Thyroid gland (tissue), 4 donors: Measurements from ENCODE around the gene TERT. TPM values are rescaled to one million over a fixed set of nuclear protein-coding genes. Genes with fewer than 3 reads are reported as not detected.
"Not testable (repeated sequence)": the region's sequence is repeated elsewhere in the genome, so short reads cannot be mapped to it uniquely, and the experiment has no call there.

Experiments
- DNase-seq, 2 donors: peaks; one replicate each; pipeline ENCODE4 v3.0.0-alpha.2; 2019
- H3K27ac ChIP-seq, 3 donors: fragments of 200-600 bp; sonication (generic); 1 replicate in 2 of 3; 2 replicates in 1 of 3; pipeline ENCODE4 v1.5.1; 2016 to 2019; ENCODE audit warnings: mild to moderate bottlenecking in 1 of 3, moderate library complexity in 1 of 3
- H3K27me3 ChIP-seq: fragments of 200-600 bp; sonication (generic); one replicate; pipeline ENCODE4 v1.5.1; 2019
- H3K36me3 ChIP-seq, 2 donors: fragments of 200-600 bp; sonication (generic); one replicate each; pipeline ENCODE4 v1.5.1; 2016 to 2019
- H3K4me1 ChIP-seq, 2 donors: fragments of 200-600 bp; sonication (generic); one replicate each; pipeline ENCODE4 v1.5.1; 2017 to 2019
- H3K4me3 ChIP-seq, 3 donors: fragments of 200-600 bp; sonication (generic); replicated peaks in 1 of 3; 1 replicate in 2 of 3; 2 replicates in 1 of 3; pipeline ENCODE4 v1.5.1; 2016; ENCODE audit warnings: mild to moderate bottlenecking in 1 of 3
- H3K9me3 ChIP-seq: fragments of 200-600 bp; sonication (generic); one replicate; pipeline ENCODE4 v1.5.1; 2017
- POLR2A ChIP-seq, 2 donors: fragments of 450-650 bp; IDR thresholded peaks; one replicate each; pipeline ENCODE4 v1.6.1; 2017; ENCODE audit warnings: antibody characterized with exemption in 2 of 2, mild to moderate bottlenecking in 2 of 2, moderate library complexity in 1 of 2
- WGBS, 2 donors: methylation state at CpG; one replicate each; pipeline ENCODE4 v1.1.5; 2017; 5-methylcytosine and 5-hydroxymethylcytosine counted together
- intact Hi-C: fragments of 100-400 bp; cut with DNase I; formaldehyde crosslinking; loops from one replicate; pipeline ENCODE4 v1.15.1; 2023
- total RNA-seq, 4 donors: library from RNA; depleted of rRNA; stranded (reverse); fragments of >200 nt; gene quantifications; one replicate each; pipeline ENCODE4 v1.2.3, GENCODE V29; 2016
- TF ChIP-seq, protein P1 (sequence below), 6 experiments: fragments of 200-600 bp in 3 of 6; fragments of 450-650 bp in 3 of 6; sonication (generic) in 3 of 6; IDR thresholded peaks; one replicate each; pipeline ENCODE4 v1.5.1; 2016 to 2019; ENCODE audit warnings: antibody characterized with exemption in 6 of 6, mild to moderate bottlenecking in 2 of 6, inconsistent platforms in 1 of 6, moderate library complexity in 1 of 6

The TERT gene
- total RNA-seq, 4 donors from 2014 or later: not detected

DNA sequence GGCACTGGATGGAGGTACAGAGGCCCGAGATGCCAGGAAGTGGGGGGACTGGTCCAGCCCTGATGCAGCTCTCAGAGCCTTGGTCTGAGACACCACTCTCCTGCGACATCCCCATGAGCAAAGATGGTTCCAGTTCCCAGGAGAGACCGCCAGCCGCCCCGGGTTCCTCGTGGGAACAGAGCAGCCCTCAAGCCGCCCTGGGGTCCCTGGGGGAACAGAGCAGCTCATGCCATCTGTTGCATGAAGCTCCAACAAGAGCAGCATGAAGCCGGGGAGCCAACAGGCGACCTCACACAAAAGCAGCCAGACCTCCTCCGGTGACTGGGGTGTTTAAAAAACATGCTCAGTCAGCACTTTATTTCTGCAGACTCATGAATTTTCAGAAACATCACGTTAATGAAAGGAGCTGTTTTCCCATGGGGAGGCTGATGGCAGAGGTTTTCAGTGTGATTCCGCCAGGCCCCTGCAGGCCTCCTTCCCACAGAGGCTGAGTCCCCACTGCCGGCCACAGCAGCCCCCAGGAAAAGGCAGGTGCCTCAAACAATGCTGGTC lies 63.4 kb downstream of the TERT start:
- Histone ChIP-seq H3K36me3 (no peaks in the 10 kb centered on the region), H3K4me3 (no peak overlapping the region), H3K9me3 (no peaks in the 10 kb centered on the region), H3K27ac (no peak overlapping the region), H3K4me1 (no peaks in the 10 kb centered on the region), H3K27me3 (no peaks in the 10 kb centered on the region)
- WGBS, 2 donors: 56 to 63% methylated on average over 10 to 11 of the region's 13 CpGs
- no peak for DNase-seq
- intact Hi-C loops: no loop called here
- TF ChIP-seq, protein P1, sequence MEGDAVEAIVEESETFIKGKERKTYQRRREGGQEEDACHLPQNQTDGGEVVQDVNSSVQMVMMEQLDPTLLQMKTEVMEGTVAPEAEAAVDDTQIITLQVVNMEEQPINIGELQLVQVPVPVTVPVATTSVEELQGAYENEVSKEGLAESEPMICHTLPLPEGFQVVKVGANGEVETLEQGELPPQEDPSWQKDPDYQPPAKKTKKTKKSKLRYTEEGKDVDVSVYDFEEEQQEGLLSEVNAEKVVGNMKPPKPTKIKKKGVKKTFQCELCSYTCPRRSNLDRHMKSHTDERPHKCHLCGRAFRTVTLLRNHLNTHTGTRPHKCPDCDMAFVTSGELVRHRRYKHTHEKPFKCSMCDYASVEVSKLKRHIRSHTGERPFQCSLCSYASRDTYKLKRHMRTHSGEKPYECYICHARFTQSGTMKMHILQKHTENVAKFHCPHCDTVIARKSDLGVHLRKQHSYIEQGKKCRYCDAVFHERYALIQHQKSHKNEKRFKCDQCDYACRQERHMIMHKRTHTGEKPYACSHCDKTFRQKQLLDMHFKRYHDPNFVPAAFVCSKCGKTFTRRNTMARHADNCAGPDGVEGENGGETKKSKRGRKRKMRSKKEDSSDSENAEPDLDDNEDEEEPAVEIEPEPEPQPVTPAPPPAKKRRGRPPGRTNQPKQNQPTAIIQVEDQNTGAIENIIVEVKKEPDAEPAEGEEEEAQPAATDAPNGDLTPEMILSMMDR (IDR thresholded peaks at IDR 0.05): no peak

DNA sequence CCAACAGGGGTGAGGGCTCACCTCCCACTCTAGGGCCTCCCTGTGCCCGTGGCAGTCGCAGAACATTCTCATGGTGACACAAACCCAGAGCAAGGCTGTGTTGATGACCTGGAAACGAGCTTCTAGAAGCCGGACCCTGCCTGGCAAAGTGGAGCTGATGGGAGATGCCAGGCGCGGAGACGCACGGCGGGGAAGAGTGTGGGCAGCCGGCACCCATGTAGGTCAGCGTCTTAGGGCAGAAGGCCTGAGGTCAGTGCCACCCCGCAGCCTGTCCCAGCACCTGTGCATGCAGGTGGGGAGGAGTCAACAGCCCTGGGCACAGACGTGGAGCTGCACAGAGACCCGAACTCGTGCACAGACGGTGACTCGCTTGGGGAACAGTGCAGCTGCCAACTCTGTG lies 64.3 kb downstream of the TERT start:
- intact Hi-C loops: no loop called here
- Histone ChIP-seq H3K9me3 (no peaks in the 10 kb centered on the region), H3K4me3 (no peak overlapping the region), H3K36me3 (no peaks in the 10 kb centered on the region), H3K4me1 (no peaks in the 10 kb centered on the region), H3K27ac (no peak overlapping the region), H3K27me3 (no peaks in the 10 kb centered on the region)
- 72 to 81% methylated on average over 14 to 17 of the region's 17 CpGs for WGBS, 2 donors
- DNase-seq: no peak
- TF ChIP-seq POLR2A (IDR thresholded peaks at IDR 0.05): no peak
- TF ChIP-seq, protein P1 (IDR thresholded peaks at IDR 0.05): no peak

DNA sequence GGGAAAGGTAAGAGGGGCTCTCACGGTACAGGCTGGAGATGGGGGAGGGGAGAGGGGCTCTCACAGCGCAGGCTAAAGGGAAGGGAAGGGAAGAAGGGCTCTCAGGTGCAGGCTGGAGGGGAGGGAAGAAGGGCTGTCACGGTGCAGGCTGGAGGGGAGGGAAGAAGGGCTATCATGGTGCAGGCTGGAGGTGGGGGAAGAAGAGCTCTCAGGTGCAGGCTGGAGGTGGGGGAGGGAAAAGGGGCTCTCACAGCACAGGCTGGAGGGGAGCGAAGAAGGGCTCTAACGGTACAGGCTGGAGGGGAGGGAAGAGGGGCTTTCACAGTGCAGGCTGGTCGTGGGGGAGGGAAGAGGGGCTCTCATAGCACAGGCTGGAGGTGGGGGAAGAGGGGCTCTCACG lies 65.0 kb downstream of the TERT start:
- no peaks in the 10 kb centered on the region for H3K27me3 ChIP-seq

DNA sequence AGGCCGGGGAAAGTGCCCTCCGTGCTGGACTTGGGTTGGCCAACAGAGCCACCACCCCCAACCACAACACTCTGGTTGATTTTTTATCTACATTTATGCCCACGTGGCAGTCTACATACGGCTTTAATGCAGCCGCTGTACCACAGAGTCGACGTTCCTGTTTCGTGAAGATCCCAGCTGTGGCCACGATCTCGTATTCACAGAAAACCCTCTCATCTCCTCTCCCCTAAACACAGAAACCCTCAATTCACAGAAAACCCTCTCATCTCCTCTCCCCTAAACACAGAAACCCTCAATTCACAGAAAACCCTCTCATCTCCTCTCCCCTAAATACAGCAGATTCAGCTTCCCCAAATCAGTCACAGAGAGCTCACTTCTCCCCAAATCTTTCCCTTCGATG lies 65.8 kb downstream of the TERT start:
- WGBS, 2 donors: 85 to 86% methylated on average over 11 of the region's 11 CpGs
- H3K9me3 ChIP-seq, H3K36me3 ChIP-seq, H3K27me3 ChIP-seq, intact Hi-C loops, DNase-seq, H3K4me3 ChIP-seq, H3K27ac ChIP-seq, H3K4me1 ChIP-seq: not testable (repeated sequence)

More for the DNA sequence above, 65.0 kb downstream of the TERT start:
- Histone ChIP-seq H3K27ac (no peak overlapping the region), H3K4me1 (no peaks in the 10 kb centered on the region), H3K9me3 (no peaks in the 10 kb centered on the region), H3K4me3 (no peak overlapping the region), H3K36me3 (no peaks in the 10 kb centered on the region)
- no peak for TF ChIP-seq POLR2A (IDR thresholded peaks at IDR 0.05)
- TF ChIP-seq, protein P1 (IDR thresholded peaks at IDR 0.05): no peak
- DNase-seq: no peak
- WGBS, 2 donors: 15 to 22% methylated on average over 6 to 7 of the region's 7 CpGs
- intact Hi-C loops: no loop called here

DNA sequence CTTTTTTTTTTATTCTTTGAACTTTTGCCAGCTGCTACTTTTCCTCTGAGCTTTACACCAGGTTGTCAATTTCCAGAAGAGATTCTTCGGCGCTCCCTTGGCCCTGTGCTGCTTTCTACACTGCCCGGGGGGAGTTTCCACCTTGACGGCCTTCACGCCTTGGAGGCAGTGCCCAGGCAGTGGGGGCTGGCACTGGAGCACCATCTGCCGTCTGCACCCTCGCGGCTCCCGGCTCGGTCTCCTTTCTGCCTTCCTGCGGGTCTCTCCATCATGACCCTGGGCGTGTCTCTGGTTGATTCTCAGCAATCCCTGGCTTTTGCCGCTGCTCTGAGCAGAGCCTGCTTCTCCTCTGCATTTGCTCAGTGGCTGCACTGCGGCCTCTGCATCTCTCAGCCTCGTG lies 66.7 kb downstream of the TERT start:
- Histone ChIP-seq H3K4me1 (no peaks in the 10 kb centered on the region), H3K27me3 (no peaks in the 10 kb centered on the region), H3K4me3 (no peak overlapping the region), H3K36me3 (no peaks in the 10 kb centered on the region), H3K27ac (no peak overlapping the region), H3K9me3 (no peaks in the 10 kb centered on the region)
- DNase-seq: no peak
- TF ChIP-seq POLR2A (IDR thresholded peaks at IDR 0.05): no peak
- TF ChIP-seq, protein P1 (IDR thresholded peaks at IDR 0.05): no peak
- WGBS, 2 donors: 60 to 77% methylated on average over 15 of the region's 15 CpGs
- intact Hi-C loops: no loop called here

DNA sequence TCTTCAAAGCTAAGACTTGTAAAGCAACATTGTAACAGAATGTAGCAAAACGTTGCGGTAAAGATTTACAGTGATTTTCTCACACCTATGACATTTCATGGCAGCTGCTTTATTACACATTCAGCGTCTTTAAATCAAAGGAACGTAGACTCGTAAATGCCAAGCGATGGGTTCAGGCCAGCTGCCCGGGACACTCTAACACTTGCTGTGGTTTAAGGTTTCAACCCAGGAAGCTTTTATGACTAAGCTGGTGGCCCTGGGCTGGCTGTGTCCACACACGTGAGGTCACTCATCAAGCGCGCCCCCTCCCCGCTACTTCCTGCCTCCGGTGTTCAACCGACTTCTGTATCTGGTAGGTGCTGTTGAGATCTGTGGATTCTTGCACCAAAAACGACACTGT lies 67.2 kb downstream of the TERT start:
- TF ChIP-seq, protein P1 (IDR thresholded peaks at IDR 0.05): no peak
- TF ChIP-seq POLR2A (IDR thresholded peaks at IDR 0.05): no peak
- Histone ChIP-seq H3K9me3 (no peaks in the 10 kb centered on the region), H3K27ac (no peak overlapping the region), H3K4me3 (no peak overlapping the region), H3K36me3 (no peaks in the 10 kb centered on the region), H3K27me3 (no peaks in the 10 kb centered on the region), H3K4me1 (no peaks in the 10 kb centered on the region)
- WGBS, 2 donors: 46 to 64% methylated on average over 14 of the region's 14 CpGs
- intact Hi-C loops: no loop called here
- no peak for DNase-seq
